Panc1 (cell line): ENCODE measurements around the gene DNAL1. TPM values are rescaled to one million over a fixed set of nuclear protein-coding genes. Genes with fewer than 3 reads are reported as not detected.

ENCODE experiments used
- ATAC-seq: fragments of 200-7000 bp; cut with Tn5 transposase; 2 replicates; pipeline ENCODE4 v1.9.1; 2020; ENCODE audit warnings: mild to moderate bottlenecking, moderate library complexity
- BruUV-seq: library from RNA; stranded (reverse); fragments of 400-500 nt; replicated peaks from 2 replicates; lab custom pipeline; 2021; lab: Mats Ljungman, UMichigan
- CTCF ChIA-PET: fragments of 300-600 bp; sonication (Branson Sonifier 250); formaldehyde crosslinking; loops from one replicate; lab custom pipeline; 2022; ENCODE audit warnings: antibody characterized with exemption; lab: Charles Lee
- POLR2A ChIA-PET: fragments of 300-600 bp; sonication (Branson Sonifier 250); formaldehyde crosslinking; loops from one replicate; lab custom pipeline; 2022; ENCODE audit warnings: antibody characterized with exemption; lab: Charles Lee
- DNase-seq: peaks from one replicate; pipeline ENCODE4 v3.0.0-alpha.2; 2010; ENCODE audit warnings: low read depth, low spot score
- H3K27ac ChIP-seq: 2 replicates; pipeline ENCODE4 v1.5.1; 2011; ENCODE audit warnings: mild to moderate bottlenecking, low read length, inconsistent platforms
- H3K27me3 ChIP-seq: fragments of 200-500 bp; sonication (Bioruptor generic); 2 replicates; pipeline ENCODE4 v1.6.0; 2014; ENCODE audit warnings: low read length, inconsistent platforms; ENCODE audit not compliant: control insufficient read depth, insufficient read depth
- H3K36me3 ChIP-seq: fragments of 200-500 bp; sonication (Bioruptor generic); 2 replicates; pipeline ENCODE4 v1.5.1; 2014; ENCODE audit warnings: inconsistent platforms, mild to moderate bottlenecking, low read length, moderate library complexity; ENCODE audit not compliant: control insufficient read depth, insufficient read depth
- H3K4me1 ChIP-seq: 2 replicates; pipeline ENCODE4 v1.5.1; 2011; ENCODE audit warnings: inconsistent platforms, mild to moderate bottlenecking, low read length, moderate library complexity; ENCODE audit not compliant: control insufficient read depth, insufficient read depth
- H3K4me3 ChIP-seq, 2 experiments: 2 replicates each; pipeline ENCODE4 v1.5.1; 2011 to 2012; ENCODE audit warnings: low read depth in 2 of 2, low read length in 2 of 2, mild to moderate bottlenecking in 2 of 2, inconsistent platforms in 1 of 2, moderate library complexity in 1 of 2
- H3K9me3 ChIP-seq: fragments of 200-500 bp; sonication (Bioruptor generic); 2 replicates; pipeline ENCODE4 v1.5.1; 2014; ENCODE audit warnings: low read depth, mild to moderate bottlenecking, inconsistent platforms, low read length, moderate library complexity; ENCODE audit not compliant: control insufficient read depth, insufficient read depth
- POLR2AphosphoS5 ChIP-seq: IDR thresholded peaks from 2 replicates; pipeline ENCODE4 v1.6.1; 2012; ENCODE audit warnings: mild to moderate bottlenecking, low read depth, low read length, moderate library complexity
- REST ChIP-seq, 2 experiments: IDR thresholded peaks; 2 replicates each; pipeline ENCODE4 v1.6.1; 2011 to 2012; ENCODE audit warnings: low read depth in 2 of 2, control low read depth in 1 of 2, low read length in 1 of 2, mild to moderate bottlenecking in 1 of 2, moderate library complexity in 1 of 2; ENCODE audit not compliant: insufficient read depth in 1 of 2
- SIN3A ChIP-seq: IDR thresholded peaks from 2 replicates; pipeline ENCODE4 v1.6.1; 2012; ENCODE audit warnings: low read depth, mild to moderate bottlenecking, low read length, moderate library complexity, borderline replicate concordance; ENCODE audit not compliant: insufficient read depth
- TCF7L2 ChIP-seq: IDR thresholded peaks from 2 replicates; pipeline ENCODE4 v1.6.1; 2011; ENCODE audit warnings: mild to moderate bottlenecking, low read depth, low read length, inconsistent platforms
- in situ Hi-C: cut with HindIII; loops from 2 replicates; pipeline ENCODE4 v1.10.0; 2016; ENCODE audit warnings: low sequenced_read_pairs, low pct_unique_long_range_greater_than_20kb
- intact Hi-C: fragments of 100-400 bp; cut with micrococcal nuclease; formaldehyde crosslinking; loops from one replicate; pipeline ENCODE4 v1.10.0; 2022; ENCODE audit not compliant: unreplicated experiment
- total RNA-seq: library from RNA; stranded (reverse); gene quantifications from one replicate; pipeline ENCODE4 v1.2.1, GENCODE V29; 2021; ENCODE audit not compliant: unreplicated experiment

DNAL1 gene
- total RNA-seq, 1 experiment from 2014 or later: 15.2 TPM

- ATAC-seq (no peak), DNase-seq (no peak)
- POLR2A ChIA-PET: interaction anchor here (0.6 to 0.9 kb wide), 2 partner anchors 48 to 127 kb away, joined by 3 to 4 read pairs; no protein-coding TSS in a partner anchor
- no peak overlapping the region for H3K4me3 ChIP-seq
- H3K4me1 ChIP-seq: peaks cover 61% of the 10 kb centered on the region
- BruUV-seq: no TSS peak
- no peaks in the 10 kb centered on the region for H3K27me3 ChIP-seq
- H3K9me3 ChIP-seq: no peaks in the 10 kb centered on the region
- H3K36me3 ChIP-seq: peaks cover 11% of the 10 kb centered on the region
- intact Hi-C loops: no loop called here
- H3K27ac ChIP-seq: peak overlapping the region; percentile 66
- CTCF ChIA-PET: interaction anchor here (0.6 to 1.8 kb wide), 4 partner anchors 11 to 308 kb away, joined by 3 to 13 read pairs (median 6); no protein-coding TSS in a partner anchor
- TF ChIP-seq SIN3A (no peak), REST (IDR thresholded peaks at IDR 0.05; ENCODE audit: insufficient read depth in 1 of 2, low read depth in 2 of 2, low read length in 1 of 2) (no peak), POLR2AphosphoS5 (no peak)
- in situ Hi-C loops: no loop called here
Measured at GRCh38 chr14:73729556-73730265, 84.9 kb downstream of the DNAL1 start.

GRCh38 chr14:73731111-73731510 lies 86.3 kb downstream of the DNAL1 start:
- Histone ChIP-seq H3K27ac (peak overlapping the region; percentile 51; the same call in 1 of the 2 replicates), H3K27me3 (no peaks in the 10 kb centered on the region), H3K36me3 (peaks cover 11% of the 10 kb centered on the region), H3K4me1 (peaks cover 49% of the 10 kb centered on the region), H3K9me3 (no peaks in the 10 kb centered on the region), H3K4me3 (no peak overlapping the region)
- in situ Hi-C loops: no loop called here
- no peak for ATAC-seq
- intact Hi-C loops: no loop called here
- ChIA-PET CTCF (no interaction called here), POLR2A (interaction anchor here (0.5 kb wide), 1 partner anchor 29 kb away, joined by 10 read pairs; a partner anchor contains a TSS)
- DNase-seq: no peak
- TF ChIP-seq SIN3A: no peak
- TF ChIP-seq REST (IDR thresholded peaks at IDR 0.05; ENCODE audit: insufficient read depth in 1 of 2, low read depth in 2 of 2, low read length in 1 of 2): no peak
- TF ChIP-seq TCF7L2: no peak
- no TSS peak for BruUV-seq
